Breast epithelium (tissue), 4 donors: ENCODE measurements around the gene TTLL11. TPM values are rescaled to one million over a fixed set of nuclear protein-coding genes. Genes with fewer than 3 reads are reported as not detected.
A peak's percentile ranks its signal among the peaks of the same experiment; 100 is the strongest.

Experiments
- DNase-seq, 2 donors: peaks; one replicate each; pipeline ENCODE4 v3.0.0-alpha.2; 2019; ENCODE audit warnings: low spot score in 2 of 2
- H3K27ac ChIP-seq, 2 donors: fragments of 200-600 bp; sonication (generic) in 1 of 2; one replicate each; pipeline ENCODE4 v1.5.1; 2016 to 2019; ENCODE audit warnings: mild to moderate bottlenecking in 1 of 2
- H3K27me3 ChIP-seq, 2 donors: fragments of 200-600 bp; sonication (generic) in 1 of 2; one replicate each; pipeline versions ENCODE4 v1.5.1 to v1.6.0; 2017 to 2019; ENCODE audit warnings: control low read depth in 1 of 2, mild to moderate bottlenecking in 1 of 2
- H3K36me3 ChIP-seq: fragments of 200-600 bp; one replicate; pipeline ENCODE4 v1.5.1; 2019
- H3K4me1 ChIP-seq, 2 donors: fragments of 200-600 bp; sonication (generic); one replicate each; pipeline ENCODE4 v1.5.1; 2016 to 2019; ENCODE audit warnings: control low read depth in 1 of 2
- H3K4me3 ChIP-seq, 3 donors: fragments of 200-600 bp; sonication (generic); 1 replicate in 2 of 3; 2 replicates in 1 of 3; pipeline ENCODE4 v1.5.1; 2016 to 2019; ENCODE audit warnings: mild to moderate bottlenecking in 3 of 3, moderate library complexity in 2 of 3
- H3K9me3 ChIP-seq, 2 donors: fragments of 200-600 bp; sonication (generic) in 1 of 2; one replicate each; pipeline ENCODE4 v1.5.1; 2016 to 2019; ENCODE audit warnings: control low read depth in 1 of 2
- CTCF ChIP-seq, 3 donors: fragments of 450-650 bp; IDR thresholded peaks; one replicate each; pipeline ENCODE4 v1.5.1; 2016 to 2017; ENCODE audit warnings: antibody characterized with exemption in 3 of 3, mild to moderate bottlenecking in 3 of 3, moderate library complexity in 3 of 3
- POLR2A ChIP-seq: fragments of 450-650 bp; IDR thresholded peaks from one replicate; pipeline ENCODE4 v1.6.1; 2016; ENCODE audit warnings: antibody characterized with exemption, mild to moderate bottlenecking, moderate library complexity
- POLR2AphosphoS5 ChIP-seq, 3 donors: sonication (generic); formaldehyde crosslinking; IDR thresholded peaks; one replicate each; pipeline ENCODE4 v1.6.1; 2017; ENCODE audit warnings: antibody characterized with exemption in 3 of 3
- intact Hi-C: fragments of 100-400 bp; cut with DNase I; formaldehyde crosslinking; loops from one replicate; pipeline ENCODE4 v1.15.1; 2023; ENCODE audit warnings: low total_unique reads
- total RNA-seq, 3 donors: library from RNA; depleted of rRNA; stranded (reverse); fragments of >200 nt; gene quantifications; one replicate each; pipeline ENCODE4 v1.1.0, GENCODE V29; 2016

The TTLL11 gene
- total RNA-seq, 3 donors from 2014 or later: 9.0 to 12.1 (median 10.0) TPM

- Histone ChIP-seq H3K27me3 (no peaks in the 10 kb centered on the region), H3K27ac (no peak overlapping the region), H3K4me3 (no peak overlapping the region), H3K4me1 (no peaks in the 10 kb centered on the region), H3K36me3 (no peaks in the 10 kb centered on the region), H3K9me3 (no peaks in the 10 kb centered on the region)
- TF ChIP-seq POLR2A: no peak
- no peak for TF ChIP-seq CTCF (IDR thresholded peaks at IDR 0.05)
- no peak for TF ChIP-seq POLR2AphosphoS5 (IDR thresholded peaks at IDR 0.05)
- peak in 1 of 2 donors; percentile 37 for DNase-seq
- intact Hi-C loops: no loop called here
Measured at GRCh38 chr9:121822093-121823085, 270.7 kb downstream of the TTLL11 start.

- peak in 1 of 2 donors; percentile 19 for DNase-seq
- H3K4me1 ChIP-seq: no peaks in the 10 kb centered on the region
- intact Hi-C loops: no loop called here
Measured at GRCh38 chr9:121821326-121821725, 271.8 kb downstream of the TTLL11 start.

GRCh38 chr9:121820286-121821005 lies 272.7 kb downstream of the TTLL11 start:
- no peak for TF ChIP-seq POLR2AphosphoS5 (IDR thresholded peaks at IDR 0.05)
- TF ChIP-seq CTCF (IDR thresholded peaks at IDR 0.05): no peak
- TF ChIP-seq POLR2A: no peak
- no peak overlapping the region for H3K27ac ChIP-seq
- H3K9me3 ChIP-seq: no peaks in the 10 kb centered on the region
- no peak overlapping the region for H3K4me3 ChIP-seq
- H3K36me3 ChIP-seq: no peaks in the 10 kb centered on the region
- no peaks in the 10 kb centered on the region for H3K27me3 ChIP-seq
- intact Hi-C loops: no loop called here
- peak in 1 of 2 donors; percentile 20 for DNase-seq
- no peaks in the 10 kb centered on the region for H3K4me1 ChIP-seq

More at GRCh38 chr9:121821326-121821725, 271.8 kb downstream of the TTLL11 start:
- Histone ChIP-seq H3K9me3 (no peaks in the 10 kb centered on the region), H3K27ac (no peak overlapping the region), H3K4me3 (no peak overlapping the region), H3K27me3 (no peaks in the 10 kb centered on the region), H3K36me3 (no peaks in the 10 kb centered on the region)
- TF ChIP-seq POLR2AphosphoS5 (IDR thresholded peaks at IDR 0.05) (no peak), POLR2A (no peak), CTCF (IDR thresholded peaks at IDR 0.05) (no peak)

- DNase-seq: peak in 1 of 2 donors; percentile 34
- Histone ChIP-seq H3K36me3 (no peaks in the 10 kb centered on the region), H3K27me3 (no peaks in the 10 kb centered on the region), H3K4me3 (peak overlapping the region in 1 of 3 donors; percentile 25), H3K4me1 (no peaks in the 10 kb centered on the region), H3K9me3 (no peaks in the 10 kb centered on the region), H3K27ac (no peak overlapping the region)
- intact Hi-C loops: no loop called here
- TF ChIP-seq POLR2A (no peak), POLR2AphosphoS5 (IDR thresholded peaks at IDR 0.05) (no peak), CTCF (IDR thresholded peaks at IDR 0.05) (no peak)
Measured at GRCh38 chr9:121819428-121820231, 273.5 kb downstream of the TTLL11 start.
